Activated T-cell treated with anti-CD3 and anti-CD28 coated beads, Interleukin-2, amount 50 U/mL, for 48 hours (primary cell): ENCODE data around the gene DENND6A.
"Not testable (repeated sequence)": the region's sequence is repeated elsewhere in the genome, so short reads cannot be mapped to it uniquely, and the experiment has no call there.

Experiments used
- DNase-seq, 2 experiments: peaks; one replicate each; pipeline ENCODE4 v3.0.0-alpha.2; 2020

Gene DENND6A

GRCh38 chr3:57691411-57692132 is 1.3 kb downstream of the DENND6A start:
- DNase-seq = peak; percentile 29 to 42

GRCh38 chr3:57689367-57690053 is 3.4 kb downstream of the DENND6A start:
- no peak for DNase-seq

GRCh38 chr3:57688291-57688690 is 4.6 kb downstream of the DENND6A start:
- DNase-seq = no peak

- DNase-seq = no peak
Measured at GRCh38 chr3:57683286-57683685, 9.6 kb downstream of the DENND6A start.

- DNase-seq = no peak
Measured at GRCh38 chr3:57682284-57682683, 10.6 kb downstream of the DENND6A start.

- DNase-seq = no peak
Measured at GRCh38 chr3:57681691-57682090, 11.2 kb downstream of the DENND6A start.

- no peak for DNase-seq
Measured at GRCh38 chr3:57680046-57680445, 12.8 kb downstream of the DENND6A start.

- no peak for DNase-seq
Measured at GRCh38 chr3:57675530-57675929, 17.3 kb downstream of the DENND6A start.

- no peak for DNase-seq
Measured at GRCh38 chr3:57673156-57673555, 19.7 kb downstream of the DENND6A start.

GRCh38 chr3:57670543-57670942 is 22.3 kb downstream of the DENND6A start:
- DNase-seq = no peak

- no peak for DNase-seq
Measured at GRCh38 chr3:57661404-57661803, 31.5 kb downstream of the DENND6A start.

GRCh38 chr3:57659806-57660439 is 33.0 kb downstream of the DENND6A start:
- DNase-seq = no peak

- DNase-seq = no peak
Measured at GRCh38 chr3:57659004-57659673, 33.7 kb downstream of the DENND6A start.

- DNase-seq = no peak
Measured at GRCh38 chr3:57658536-57658935, 34.3 kb downstream of the DENND6A start.

GRCh38 chr3:57655727-57656126 is 37.1 kb downstream of the DENND6A start:
- DNase-seq = no peak

GRCh38 chr3:57654267-57654666 is 38.6 kb downstream of the DENND6A start:
- no peak for DNase-seq

GRCh38 chr3:57652203-57652602 is 40.7 kb downstream of the DENND6A start:
- DNase-seq = no peak

GRCh38 chr3:57647292-57647940 is 45.5 kb downstream of the DENND6A start:
- DNase-seq = no peak

- no peak for DNase-seq
Measured at GRCh38 chr3:57646723-57647122, 46.2 kb downstream of the DENND6A start.

GRCh38 chr3:57644740-57645139 is 48.1 kb downstream of the DENND6A start:
- DNase-seq = no peak

GRCh38 chr3:57637391-57637790 is 55.5 kb downstream of the DENND6A start:
- no peak for DNase-seq

GRCh38 chr3:57634259-57634658 is 58.6 kb downstream of the DENND6A start:
- not testable (repeated sequence) for DNase-seq

- DNase-seq = no peak
Measured at GRCh38 chr3:57627976-57628375, 64.9 kb downstream of the DENND6A start.
